UCSD-AML1 (cell line): ENCODE data around the gene CPSF4.
"Not testable (repeated sequence)": the region's sequence is repeated elsewhere in the genome, so short reads cannot be mapped to it uniquely, and the experiment has no call there.

ENCODE experiments used
- DNase-seq: peaks from one replicate; lab custom pipeline; 2025; ENCODE audit not compliant: unreplicated experiment; lab: John Stamatoyannopoulos, UW

The CPSF4 gene

GRCh38 chr7:99408379-99409191, 30.2 kb upstream of the CPSF4 start, which contains the start of the genes BUD31 and PDAP1:
Gene BUD31 (plus strand): TSS chr7:99408969. CDS start chr7:99411093, 2,124 bp downstream.
Gene PDAP1 (minus strand): TSS chr7:99408597. CDS start chr7:99408548, 49 bp downstream.
- peak; percentile 85 for DNase-seq

- DNase-seq, result no peak
Measured at GRCh38 chr7:99409192-99409572, 29.6 kb upstream of the CPSF4 start.

- DNase-seq, result no peak
Measured at GRCh38 chr7:99409806-99410205, 28.9 kb upstream of the CPSF4 start.

GRCh38 chr7:99410635-99411034, 28.1 kb upstream of the CPSF4 start:
- DNase-seq, result no peak

- DNase-seq, result peak; percentile 16
Measured at GRCh38 chr7:99415513-99416127, 23.1 kb upstream of the CPSF4 start.

GRCh38 chr7:99418260-99418659, 20.5 kb upstream of the CPSF4 start:
- no peak for DNase-seq

- no peak for DNase-seq
Measured at GRCh38 chr7:99419323-99420021, 19.3 kb upstream of the CPSF4 start.

GRCh38 chr7:99420213-99420612, 18.5 kb upstream of the CPSF4 start:
- no peak for DNase-seq

GRCh38 chr7:99420986-99421385, 17.8 kb upstream of the CPSF4 start:
- no peak for DNase-seq

GRCh38 chr7:99422186-99422585, 16.6 kb upstream of the CPSF4 start:
- DNase-seq, result no peak

GRCh38 chr7:99422625-99423024, 16.1 kb upstream of the CPSF4 start:
- DNase-seq, result no peak

- DNase-seq, result no peak
Measured at GRCh38 chr7:99424932-99425730, 13.6 kb upstream of the CPSF4 start.

GRCh38 chr7:99428972-99429566, 9.7 kb upstream of the CPSF4 start:
- DNase-seq, result no peak

- no peak for DNase-seq
Measured at GRCh38 chr7:99429756-99430155, 9.0 kb upstream of the CPSF4 start.

- DNase-seq, result not testable (repeated sequence)
Measured at GRCh38 chr7:99431756-99432540, 6.8 kb upstream of the CPSF4 start.

GRCh38 chr7:99433158-99433557, 5.6 kb upstream of the CPSF4 start:
- no peak for DNase-seq

GRCh38 chr7:99437946-99438572, 684 bp upstream of the CPSF4 start:
- DNase-seq, result no peak

GRCh38 chr7:99440195-99440594, 1.5 kb downstream of the CPSF4 start:
- DNase-seq, result no peak

GRCh38 chr7:99446096-99446495, 7.4 kb downstream of the CPSF4 start:
- no peak for DNase-seq
